GM23338 (cell line): ENCODE results near the gene LMOD3. TPM values are rescaled to one million over a fixed set of nuclear protein-coding genes. Genes with fewer than 3 reads are reported as not detected.

Source experiments
- ATAC-seq: fragments of 200-7000 bp; cut with Tn5 transposase; 3 replicates; pipeline ENCODE4 v1.9.1; 2020
- DNase-seq: peaks from one replicate; pipeline ENCODE4 v3.0.0-alpha.2; 2015; ENCODE audit warnings: low spot score
- H2AFZ ChIP-seq: fragments of 200-600 bp; sonication (generic); 2 replicates; pipeline ENCODE4 v1.8.0; 2016; ENCODE audit warnings: antibody characterized with exemption, mild to moderate bottlenecking, moderate library complexity
- H3F3A ChIP-seq: fragments of 200-600 bp; sonication (generic); replicated peaks from 2 replicates; pipeline ENCODE4 v1.8.0; 2017; ENCODE audit warnings: antibody characterized with exemption, mixed run types, low read depth
- H3K27ac ChIP-seq: fragments of 200-600 bp; sonication (generic); 2 replicates; pipeline ENCODE4 v1.6.1; 2016; ENCODE audit warnings: low read depth
- H3K27me3 ChIP-seq: fragments of 200-600 bp; sonication (generic); 2 replicates; pipeline ENCODE4 v1.8.0; 2016; ENCODE audit warnings: mild to moderate bottlenecking, mixed run types, moderate library complexity; ENCODE audit not compliant: insufficient read depth
- H3K36me3 ChIP-seq: fragments of 200-600 bp; sonication (generic); 2 replicates; pipeline ENCODE4 v1.8.0; 2016; ENCODE audit warnings: mild to moderate bottlenecking; ENCODE audit not compliant: insufficient read depth
- H3K4me1 ChIP-seq: fragments of 200-600 bp; sonication (generic); 2 replicates; pipeline ENCODE4 v1.8.0; 2016; ENCODE audit warnings: mild to moderate bottlenecking, moderate library complexity; ENCODE audit not compliant: insufficient read depth
- H3K4me2 ChIP-seq: fragments of 200-600 bp; sonication (generic); 2 replicates; pipeline ENCODE4 v1.7.1; 2017; ENCODE audit warnings: mixed run types
- H3K4me3 ChIP-seq: fragments of 200-600 bp; sonication (generic); 2 replicates; pipeline ENCODE4 v1.6.1; 2016; ENCODE audit warnings: mixed run types
- H3K79me2 ChIP-seq: fragments of 200-600 bp; sonication (generic); replicated peaks from 2 replicates; pipeline ENCODE4 v1.8.0; 2017; ENCODE audit warnings: mild to moderate bottlenecking; ENCODE audit not compliant: insufficient read depth
- H3K9me2 ChIP-seq: fragments of 200-600 bp; sonication (generic); 2 replicates; pipeline ENCODE4 v1.8.0; 2017; ENCODE audit not compliant: insufficient read depth
- H4K20me1 ChIP-seq: fragments of 200-600 bp; sonication (generic); replicated peaks from 2 replicates; pipeline ENCODE4 v1.8.0; 2017; ENCODE audit warnings: mild to moderate bottlenecking; ENCODE audit not compliant: insufficient read depth
- H3K27ac Mint-ChIP-seq: 2 replicates; pipeline ENCODE4 v1.8.0; 2020; ENCODE audit warnings: inconsistent platforms, mild to moderate bottlenecking, moderate library complexity, mixed read lengths
- H3K27me3 Mint-ChIP-seq: 3 replicates; pipeline ENCODE4 v1.8.0; 2022; ENCODE audit warnings: low read depth, mild to moderate bottlenecking, moderate library complexity, mixed read lengths, inconsistent platforms; ENCODE audit not compliant: insufficient read depth, poor library complexity
- H3K36me3 Mint-ChIP-seq: 3 replicates; pipeline ENCODE4 v1.8.0; 2021; ENCODE audit warnings: low read depth, mild to moderate bottlenecking, inconsistent platforms, moderate library complexity, mixed read lengths
- H3K4me1 Mint-ChIP-seq: 3 replicates; pipeline ENCODE4 v1.8.0; 2020; ENCODE audit warnings: mild to moderate bottlenecking, inconsistent platforms, mixed read lengths
- H3K4me3 Mint-ChIP-seq: 3 replicates; pipeline ENCODE4 v1.8.0; 2021; ENCODE audit warnings: moderate library complexity, mild to moderate bottlenecking, inconsistent platforms, mixed read lengths
- H3K9me3 Mint-ChIP-seq: 3 replicates; pipeline ENCODE4 v1.8.0; 2020; ENCODE audit warnings: moderate library complexity, mild to moderate bottlenecking, inconsistent platforms, mixed read lengths
- CREB1 ChIP-seq: fragments of 250-450 bp; sonication (Bioruptor Pico); IDR thresholded peaks from 2 replicates; pipeline ENCODE4 v1.5.0; 2020; ENCODE audit warnings: low read depth, mild to moderate bottlenecking, moderate library complexity
- CTCF ChIP-seq, 2 experiments: fragments of 200-600 bp in 1 of 2; sonication (generic) in 1 of 2; conservative IDR thresholded peaks; 2 replicates each; pipeline versions ENCODE4 v1.5.1 to v1.6.1; 2016 to 2017; ENCODE audit warnings: antibody characterized with exemption in 2 of 2, low read depth in 2 of 2, mild to moderate bottlenecking in 2 of 2, moderate library complexity in 1 of 2
- EZH2phosphoT487 ChIP-seq: fragments of 200-600 bp; sonication (generic); IDR thresholded peaks from one replicate; pipeline ENCODE4 v1.8.1; 2018; ENCODE audit warnings: antibody characterized with exemption; ENCODE audit not compliant: unreplicated experiment
- JUNB ChIP-seq: IDR thresholded peaks from one replicate; pipeline ENCODE4 v1.6.1; 2016; ENCODE audit warnings: antibody characterized with exemption; ENCODE audit not compliant: unreplicated experiment
- NANOG ChIP-seq: IDR thresholded peaks from 2 replicates; pipeline ENCODE4 v1.6.1; 2016; ENCODE audit warnings: antibody characterized with exemption, borderline replicate concordance
- STAT1 ChIP-seq: IDR thresholded peaks from one replicate; pipeline ENCODE4 v1.6.1; 2016; ENCODE audit warnings: antibody characterized with exemption; ENCODE audit not compliant: unreplicated experiment
- ZNF331 ChIP-seq: fragments of 250-450 bp; sonication (Bioruptor Pico); IDR thresholded peaks from 2 replicates; pipeline ENCODE4 v1.5.0; 2020; ENCODE audit warnings: low read depth, mild to moderate bottlenecking, moderate library complexity
- ZNF462 ChIP-seq: fragments of 250-450 bp; sonication (Bioruptor Pico); IDR thresholded peaks from 2 replicates; pipeline ENCODE4 v1.5.0; 2020; ENCODE audit warnings: mild to moderate bottlenecking, moderate library complexity
- polyA plus RNA-seq: library from polyadenylated mRNA; unstranded; fragments of >200 nt; fragmentation: Nextera tagmentation; extraction: Ambion mirVana; gene quantifications from 2 replicates; pipeline ENCODE4 v1.2.1, GENCODE V29; 2016
- total RNA-seq: library from RNA; depleted of rRNA; stranded (reverse); fragments of >200 nt; shearing (Covaris generic); gene quantifications from 2 replicates; pipeline ENCODE4 v1.2.3, GENCODE V29; 2014

The LMOD3 gene
- total and polyA plus RNA-seq, 2 experiments from 2014 or later, result 0.06 TPM; not detected in 1

- TF ChIP-seq CTCF (conservative IDR thresholded peaks at IDR 0.05; ENCODE audit: low read depth in 2 of 2), result no peak
- TF ChIP-seq CREB1 (CRISPR knock-in tag), result no peak
- no peak for TF ChIP-seq EZH2phosphoT487
- no peak for TF ChIP-seq ZNF331 (CRISPR knock-in tag)
- no peak for TF ChIP-seq NANOG
- no peak for TF ChIP-seq JUNB
Measured at GRCh38 chr3:69160107-69160506, 37.7 kb upstream of the LMOD3 start (continued).

- H3K4me2 ChIP-seq, result no peak overlapping the region
- no peak overlapping the region for H3K4me3 ChIP-seq
- H3K9me2 ChIP-seq, result no peaks in the 10 kb centered on the region
- no peak overlapping the region for H3K27ac ChIP-seq
- ATAC-seq (no peak), DNase-seq (no peak)
- Mint-ChIP-seq H3K27me3 (peaks cover 6% of the 10 kb centered on the region), H3K4me1 (peaks cover 10% of the 10 kb centered on the region), H3K9me3 (no peaks in the 10 kb centered on the region), H3K27ac (no peak overlapping the region), H3K4me3 (no peak overlapping the region), H3K36me3 (no peaks in the 10 kb centered on the region)
- H2AFZ ChIP-seq, result no peak overlapping the region
- H4K20me1 ChIP-seq, result no peaks in the 10 kb centered on the region; the same call in 1 of the 2 replicates
- H3K27me3 ChIP-seq, result peaks cover 21% of the 10 kb centered on the region
- no peaks in the 10 kb centered on the region for H3K79me2 ChIP-seq
- H3K4me1 ChIP-seq, result peaks cover 5% of the 10 kb centered on the region
- no peaks in the 10 kb centered on the region for H3K36me3 ChIP-seq
- TF ChIP-seq NANOG (no peak), STAT1 (no peak), JUNB (no peak), CREB1 (CRISPR knock-in tag) (no peak), ZNF462 (CRISPR knock-in tag) (no peak)
- H3F3A ChIP-seq, result 0 out of 2 replicates have a peak, but pooled peaks cover 2% of the 10 kb centered on the region
Measured at GRCh38 chr3:69149586-69149985, 27.2 kb upstream of the LMOD3 start.
